Putamen (tissue), 1 donor: ENCODE measurements around the gene ZNF525.
"Not testable (repeated sequence)": the region's sequence is repeated elsewhere in the genome, so short reads cannot be mapped to it uniquely, and the experiment has no call there.

Experiments
- DNase-seq: peaks from one replicate; pipeline ENCODE4 v3.0.0-alpha.2; 2016; ENCODE audit warnings: low spot score

The ZNF525 gene

GRCh38 chr19:53395840-53396524, 30.5 kb downstream of the ZNF525 start:
- DNase-seq: not testable (repeated sequence)

DNA sequence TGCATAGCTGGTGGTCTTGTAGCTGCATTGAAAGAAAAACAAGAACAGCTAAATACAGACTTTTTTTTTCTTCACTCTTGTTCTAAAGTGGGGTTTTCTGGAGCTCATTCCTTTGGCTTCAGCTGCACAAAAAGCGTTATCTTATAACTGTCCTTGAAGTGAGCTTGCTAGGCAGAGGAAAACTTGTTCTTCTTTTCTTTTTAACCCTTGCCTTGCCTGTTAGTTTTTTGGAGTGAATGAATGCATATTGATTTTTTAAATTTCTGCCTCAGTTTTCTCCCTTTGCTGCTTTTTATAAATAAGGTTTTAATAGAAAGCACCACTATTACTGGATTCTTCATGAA, 31.0 kb downstream of the ZNF525 start:
- DNase-seq: no peak

DNA sequence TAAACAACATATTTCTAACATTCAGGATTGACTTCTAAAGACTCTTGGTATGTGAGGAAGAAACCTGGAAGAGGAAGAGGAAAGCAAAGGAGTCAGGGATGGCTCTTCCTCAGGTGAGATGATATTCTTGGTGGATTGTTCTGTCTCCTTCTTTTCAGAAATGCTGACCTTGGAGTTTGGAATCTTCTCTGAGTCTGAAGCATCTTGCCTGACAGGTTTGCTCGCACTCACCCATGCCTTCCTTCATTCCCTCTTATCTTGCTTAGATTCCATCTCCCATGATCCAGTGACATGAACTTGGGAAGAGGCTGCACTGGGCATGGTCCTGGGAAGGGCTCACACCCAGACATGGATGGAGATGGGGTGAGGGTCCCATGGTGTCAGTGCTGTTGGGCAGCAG, 32.4 kb downstream of the ZNF525 start:
- DNase-seq: not testable (repeated sequence)

DNA sequence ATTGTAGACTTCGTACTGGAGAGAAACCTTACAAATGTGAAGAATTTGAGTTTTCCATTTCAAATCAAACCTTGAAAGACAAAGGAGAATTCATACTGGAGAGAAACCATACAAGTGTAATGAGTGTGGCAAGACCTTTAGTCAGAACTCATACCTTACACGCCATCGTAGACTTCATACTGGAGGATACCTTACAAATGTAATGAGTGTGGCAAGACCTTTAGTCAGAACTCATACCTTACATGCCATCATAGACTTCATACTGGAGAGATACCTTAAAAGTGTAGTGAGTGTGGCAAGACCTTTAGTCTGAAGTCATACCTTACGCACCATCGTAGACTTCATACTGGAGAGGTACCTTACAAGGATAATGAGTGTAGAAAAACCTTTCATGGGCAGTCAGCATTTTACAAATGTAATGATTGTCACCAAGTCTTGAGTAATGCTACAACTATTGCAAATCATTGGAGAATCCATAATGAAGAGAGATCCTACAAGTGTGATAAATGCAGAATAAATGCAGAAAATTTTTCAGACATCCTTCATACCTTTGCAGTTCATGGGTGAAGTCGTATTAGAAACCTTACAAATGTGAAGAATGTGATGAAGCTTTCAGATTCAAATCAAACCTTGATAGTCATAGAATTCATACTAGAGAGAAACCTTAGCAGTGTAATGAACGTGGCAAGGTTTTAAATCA, 44.1 kb downstream of the ZNF525 start:
- no peak for DNase-seq

DNA sequence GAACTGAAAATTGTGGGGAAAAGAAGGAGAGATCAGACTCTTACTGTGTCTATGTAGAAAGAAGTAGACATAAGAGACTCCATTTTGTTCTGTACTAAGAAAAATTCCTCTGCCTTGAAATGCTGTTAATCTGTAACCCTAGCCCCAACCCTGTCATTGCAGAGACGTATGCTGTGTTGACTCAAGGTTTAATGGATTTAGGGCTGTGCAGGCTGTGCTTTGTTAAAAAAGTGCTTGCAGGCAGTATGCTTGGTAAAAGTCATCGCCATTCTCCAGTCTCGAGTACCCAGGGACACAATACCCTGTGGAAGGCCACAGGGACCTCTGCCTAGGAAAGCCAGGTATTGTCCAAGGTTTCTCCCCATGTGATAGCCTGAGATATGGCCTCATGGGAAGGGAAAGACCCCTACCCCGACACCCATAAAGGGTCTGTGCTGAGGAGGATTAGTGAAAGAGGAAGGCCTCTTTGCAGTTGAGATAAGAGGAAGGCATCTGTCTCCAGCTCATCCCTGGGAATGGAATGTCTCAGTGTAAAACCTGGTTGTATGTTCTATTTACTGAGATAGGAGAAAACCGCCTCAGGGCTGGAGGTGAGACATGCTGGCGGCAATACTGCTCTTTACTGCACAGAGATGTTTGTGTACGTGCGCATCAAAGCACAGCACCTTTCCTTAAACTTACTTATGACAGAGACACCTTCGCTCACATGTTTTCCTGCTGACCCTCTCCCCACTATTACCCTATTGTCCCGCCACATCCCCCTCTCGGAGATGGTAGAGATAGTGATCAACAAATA, 55.2 kb downstream of the ZNF525 start:
- not testable (repeated sequence) for DNase-seq

- no peak for DNase-seq
These were observed 57.0 kb downstream of the ZNF525 start for GRCh38 chr19:53422551-53422950.

- DNase-seq: not testable (repeated sequence)
These were observed 57.6 kb downstream of the ZNF525 start for GRCh38 chr19:53423074-53423473.

GRCh38 chr19:53423680-53424079, 58.2 kb downstream of the ZNF525 start:
- not testable (repeated sequence) for DNase-seq

DNA sequence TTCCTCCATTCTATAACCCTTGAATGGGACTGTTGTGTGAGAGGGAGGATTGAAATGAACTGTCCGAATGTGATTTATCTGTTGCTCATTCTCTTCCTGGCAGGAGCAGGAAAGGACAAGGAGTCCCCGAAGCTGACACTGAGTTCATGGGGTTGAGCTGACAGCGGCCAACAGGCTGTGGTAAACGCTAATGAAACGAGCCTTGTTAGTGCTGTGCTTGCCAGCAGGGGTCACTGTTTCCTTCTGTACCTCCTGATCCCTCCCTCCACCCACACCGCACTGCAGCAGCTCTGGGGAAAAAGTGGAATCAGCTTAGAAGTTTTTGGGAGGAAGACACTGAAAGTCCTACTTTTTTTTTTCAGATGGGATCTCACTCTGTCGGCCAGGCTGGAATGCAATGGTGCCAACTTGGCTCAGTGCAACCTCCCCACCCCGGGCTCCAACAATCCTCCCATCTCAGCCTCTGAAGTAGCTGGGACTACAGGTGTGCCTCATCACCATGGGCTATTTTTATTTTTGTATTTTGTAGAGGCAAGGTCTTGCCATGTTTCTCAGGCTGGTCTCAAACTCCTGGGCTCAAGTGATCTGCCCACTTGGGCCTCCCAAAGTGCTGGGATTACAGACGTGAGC, 59.6 kb downstream of the ZNF525 start:
- peak; percentile 66 for DNase-seq

GRCh38 chr19:53431399-53432087, 66.0 kb downstream of the ZNF525 start, which contains the start of gene ZNF761:
Gene ZNF761, plus strand, starts transcription at chr19:53431984. Its CDS starts 15,285 bp downstream, at chr19:53447269.
- peak; percentile 93 for DNase-seq

DNA sequence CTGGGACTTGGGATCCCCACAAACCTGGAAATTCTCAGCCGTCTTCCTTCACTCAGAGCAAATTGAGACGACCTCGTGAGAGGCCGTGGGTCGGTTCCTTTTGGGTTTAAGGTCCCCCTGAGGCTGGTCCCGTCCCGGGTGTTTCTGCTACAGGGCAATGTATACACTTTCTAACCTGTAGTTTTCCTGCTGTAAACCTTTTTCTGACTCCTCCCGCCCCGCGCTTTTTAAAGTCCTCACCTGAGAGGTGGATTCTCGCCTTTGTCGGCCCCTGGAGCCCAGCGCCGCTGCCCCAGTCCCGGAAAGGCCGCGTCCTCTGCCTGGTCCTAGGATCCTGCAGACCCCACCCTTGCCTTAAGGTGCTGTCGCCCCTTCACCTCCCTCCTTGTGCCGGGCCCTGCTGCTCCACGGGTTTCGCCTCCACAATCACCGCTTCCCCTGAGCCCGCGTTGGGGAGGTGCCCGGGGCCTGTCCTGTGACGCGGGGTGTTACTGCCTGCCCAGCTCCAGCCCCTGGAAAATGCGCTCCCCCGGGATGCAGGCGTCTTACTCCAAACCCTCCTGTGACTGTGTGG, 66.7 kb downstream of the ZNF525 start:
- peak; percentile 3 for DNase-seq
